ENCODE results near the gene PIGN. TPM values are rescaled to one million over a fixed set of nuclear protein-coding genes. Genes with fewer than 3 reads are reported as not detected.

The PIGN gene, protein sequence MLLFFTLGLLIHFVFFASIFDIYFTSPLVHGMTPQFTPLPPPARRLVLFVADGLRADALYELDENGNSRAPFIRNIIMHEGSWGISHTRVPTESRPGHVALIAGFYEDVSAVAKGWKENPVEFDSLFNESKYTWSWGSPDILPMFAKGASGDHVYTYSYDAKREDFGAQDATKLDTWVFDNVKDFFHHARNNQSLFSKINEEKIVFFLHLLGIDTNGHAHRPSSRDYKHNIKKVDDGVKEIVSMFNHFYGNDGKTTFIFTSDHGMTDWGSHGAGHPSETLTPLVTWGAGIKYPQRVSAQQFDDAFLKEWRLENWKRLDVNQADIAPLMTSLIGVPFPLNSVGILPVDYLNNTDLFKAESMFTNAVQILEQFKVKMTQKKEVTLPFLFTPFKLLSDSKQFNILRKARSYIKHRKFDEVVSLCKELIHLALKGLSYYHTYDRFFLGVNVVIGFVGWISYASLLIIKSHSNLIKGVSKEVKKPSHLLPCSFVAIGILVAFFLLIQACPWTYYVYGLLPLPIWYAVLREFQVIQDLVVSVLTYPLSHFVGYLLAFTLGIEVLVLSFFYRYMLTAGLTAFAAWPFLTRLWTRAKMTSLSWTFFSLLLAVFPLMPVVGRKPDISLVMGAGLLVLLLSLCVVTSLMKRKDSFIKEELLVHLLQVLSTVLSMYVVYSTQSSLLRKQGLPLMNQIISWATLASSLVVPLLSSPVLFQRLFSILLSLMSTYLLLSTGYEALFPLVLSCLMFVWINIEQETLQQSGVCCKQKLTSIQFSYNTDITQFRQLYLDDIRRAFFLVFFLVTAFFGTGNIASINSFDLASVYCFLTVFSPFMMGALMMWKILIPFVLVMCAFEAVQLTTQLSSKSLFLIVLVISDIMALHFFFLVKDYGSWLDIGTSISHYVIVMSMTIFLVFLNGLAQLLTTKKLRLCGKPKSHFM
- total RNA-seq (2021; ENCODE audit: unreplicated experiment): 21.4 TPM
- polyA plus RNA-seq (2012; ENCODE audit: insufficient read length): 9.5 TPM
- percentile 62 among the genes with signal in this experiment for Bru-seq, nascent RNA
- percentile 71 among the genes with signal in this experiment for BruChase-seq, experiment 1, labeled RNA remaining after a 2-hour chase
- percentile 60 among the genes with signal in this experiment for BruChase-seq, experiment 2, labeled RNA remaining after a 6-hour chase
- long read RNA-seq, full-length matches to known transcripts: 31 of 47 reads
- long read RNA-seq, partial matches to known transcripts: 4 of 47 reads
- long read RNA-seq, other reads (novel, unspliced or antisense): 12 of 47 reads

DNA sequence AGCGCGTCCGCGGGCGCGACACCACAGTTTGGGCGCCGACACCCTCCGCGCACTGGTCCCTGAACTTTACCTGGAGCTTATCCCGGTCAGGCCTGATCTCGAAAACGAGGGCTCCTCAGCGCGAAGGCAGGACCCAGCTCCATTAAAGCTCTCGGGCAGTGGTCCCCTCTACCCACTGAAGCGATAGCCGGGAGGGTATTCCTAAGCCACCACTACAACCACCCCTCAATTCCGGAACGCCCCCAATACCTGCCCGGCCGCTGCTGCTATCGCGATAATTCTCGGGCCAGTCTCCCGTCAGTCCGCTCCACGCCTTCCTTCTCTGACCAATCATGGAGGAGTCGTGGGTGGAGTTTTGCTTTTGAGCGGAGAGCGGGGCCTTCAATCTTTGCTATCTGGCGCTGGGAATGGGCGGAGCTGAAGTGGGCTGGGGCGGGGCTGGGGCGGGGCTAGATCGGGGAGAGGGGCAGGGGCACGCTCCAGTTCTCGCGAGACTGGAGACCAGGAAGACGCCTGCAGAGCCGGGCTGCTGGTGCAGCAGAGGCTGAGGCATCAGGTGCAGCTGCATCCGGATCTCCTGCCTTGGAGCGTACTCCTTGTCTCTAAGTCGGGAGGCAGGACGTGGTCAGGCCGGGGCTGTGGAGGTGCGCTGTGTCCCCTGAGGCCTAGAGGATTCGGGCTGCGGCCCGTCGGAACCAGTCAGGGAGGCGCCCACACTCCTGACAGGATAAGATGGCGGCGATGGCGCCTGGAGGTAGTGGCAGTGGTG is at the start of gene PIGN, which contains the start of gene RELCH:
PIGN (minus strand) TSS at position 283 of the 769 bp plus-strand sequence. CDS start 25,703 bp downstream, outside the sequence.
RELCH (plus strand) TSS at position 482 of the 769 bp plus-strand sequence; CDS start at position 733, 251 bp downstream.
- Histone ChIP-seq H3K4me3 (ENCODE audit: low read depth in 2 of 2, low read length in 2 of 2) (peak within 1 kb of the TSS; percentile 87 to 92), H3K27ac (ENCODE audit: low read length) (peak within 1 kb of the TSS; percentile 77), H3K36me3 (ENCODE audit: control insufficient read depth, insufficient read depth, low read length) (peaks cover 6% of the 10 kb centered on the region), H3K27me3 (ENCODE audit: control insufficient read depth, insufficient read depth, low read length) (no peaks in the 10 kb centered on the region), H3K4me1 (ENCODE audit: control insufficient read depth, insufficient read depth, low read length) (peaks cover 9% of the 10 kb centered on the region; the same call in 1 of the 2 replicates), H3K9me3 (ENCODE audit: control insufficient read depth, insufficient read depth, low read depth, low read length) (no peaks in the 10 kb centered on the region)
- ATAC-seq: peak; percentile 96
- ChIA-PET POLR2A (no interaction called here), CTCF (interaction anchor here (0.6 kb wide), 1 partner anchor 325 kb away, joined by 4 read pairs; no protein-coding TSS in a partner anchor)
- intact Hi-C loops (cut with micrococcal nuclease; ENCODE audit: unreplicated experiment): no loop called here
- DNase-seq (ENCODE audit: low read depth, low spot score): peak; percentile 84
- in situ Hi-C loops (cut with HindIII; ENCODE audit: low pct_unique_long_range_greater_than_20kb, low sequenced_read_pairs): no loop called here
- BruUV-seq (replicated peaks): no TSS peak
- TF ChIP-seq SIN3A (IDR thresholded peaks at IDR 0.05; ENCODE audit: borderline replicate concordance, insufficient read depth, low read depth, low read length) (peak; percentile 20; the same call in 1 of the 2 replicates), REST (IDR thresholded peaks at IDR 0.05; ENCODE audit: insufficient read depth in 1 of 2, low read depth in 2 of 2, low read length in 1 of 2) (no peak), POLR2AphosphoS5 (IDR thresholded peaks at IDR 0.05; ENCODE audit: low read depth, low read length) (peak; percentile 59), TCF7L2 (IDR thresholded peaks at IDR 0.05; ENCODE audit: low read depth, low read length) (no peak)
- TF ChIP-seq, protein P1, sequence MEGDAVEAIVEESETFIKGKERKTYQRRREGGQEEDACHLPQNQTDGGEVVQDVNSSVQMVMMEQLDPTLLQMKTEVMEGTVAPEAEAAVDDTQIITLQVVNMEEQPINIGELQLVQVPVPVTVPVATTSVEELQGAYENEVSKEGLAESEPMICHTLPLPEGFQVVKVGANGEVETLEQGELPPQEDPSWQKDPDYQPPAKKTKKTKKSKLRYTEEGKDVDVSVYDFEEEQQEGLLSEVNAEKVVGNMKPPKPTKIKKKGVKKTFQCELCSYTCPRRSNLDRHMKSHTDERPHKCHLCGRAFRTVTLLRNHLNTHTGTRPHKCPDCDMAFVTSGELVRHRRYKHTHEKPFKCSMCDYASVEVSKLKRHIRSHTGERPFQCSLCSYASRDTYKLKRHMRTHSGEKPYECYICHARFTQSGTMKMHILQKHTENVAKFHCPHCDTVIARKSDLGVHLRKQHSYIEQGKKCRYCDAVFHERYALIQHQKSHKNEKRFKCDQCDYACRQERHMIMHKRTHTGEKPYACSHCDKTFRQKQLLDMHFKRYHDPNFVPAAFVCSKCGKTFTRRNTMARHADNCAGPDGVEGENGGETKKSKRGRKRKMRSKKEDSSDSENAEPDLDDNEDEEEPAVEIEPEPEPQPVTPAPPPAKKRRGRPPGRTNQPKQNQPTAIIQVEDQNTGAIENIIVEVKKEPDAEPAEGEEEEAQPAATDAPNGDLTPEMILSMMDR (IDR thresholded peaks at IDR 0.05): no peak

GRCh38 chr18:62236252-62236651 is 49.4 kb upstream of the PIGN start:
- no peak overlapping the region for H3K4me3 ChIP-seq (ENCODE audit: low read depth in 2 of 2, low read length in 2 of 2)
- intact Hi-C loops (cut with micrococcal nuclease; ENCODE audit: unreplicated experiment) (no loop called here), in situ Hi-C loops (cut with HindIII; ENCODE audit: low pct_unique_long_range_greater_than_20kb, low sequenced_read_pairs) (no loop called here)
- CTCF ChIA-PET: no interaction called here
- no peaks in the 10 kb centered on the region for H3K36me3 ChIP-seq (ENCODE audit: control insufficient read depth, insufficient read depth, low read length)
- H3K9me3 ChIP-seq (ENCODE audit: control insufficient read depth, insufficient read depth, low read depth, low read length): no peaks in the 10 kb centered on the region
- ATAC-seq: no peak
- BruUV-seq (replicated peaks): no TSS peak
- H3K27ac ChIP-seq (ENCODE audit: low read length): no peak overlapping the region
- no peak for DNase-seq (ENCODE audit: low read depth, low spot score)
- TF ChIP-seq, protein P1 (IDR thresholded peaks at IDR 0.05): no peak
- TF ChIP-seq POLR2AphosphoS5 (IDR thresholded peaks at IDR 0.05; ENCODE audit: low read depth, low read length) (no peak), SIN3A (IDR thresholded peaks at IDR 0.05; ENCODE audit: borderline replicate concordance, insufficient read depth, low read depth, low read length) (no peak), REST (IDR thresholded peaks at IDR 0.05; ENCODE audit: insufficient read depth in 1 of 2, low read depth in 2 of 2, low read length in 1 of 2) (no peak)
- POLR2A ChIA-PET: no interaction called here
- H3K4me1 ChIP-seq (ENCODE audit: control insufficient read depth, insufficient read depth, low read length): no peaks in the 10 kb centered on the region
- H3K27me3 ChIP-seq (ENCODE audit: control insufficient read depth, insufficient read depth, low read length): no peaks in the 10 kb centered on the region
